Mucosa of descending colon (tissue), 3 donors: ENCODE results near the gene DSTYK. TPM values are rescaled to one million over a fixed set of nuclear protein-coding genes. Genes with fewer than 3 reads are reported as not detected.
A peak's percentile ranks its signal among the peaks of the same experiment; 100 is the strongest.

Source experiments
- ATAC-seq: fragments of 200-7000 bp; cut with Tn5 transposase; one replicate; pipeline ENCODE4 v1.9.1; 2020; ENCODE audit warnings: mild to moderate bottlenecking, moderate library complexity
- DNase-seq, 3 donors: peaks; one replicate each; pipeline ENCODE4 v3.0.0-alpha.2; 2020
- H3K36me3 ChIP-seq: fragments of 200-600 bp; one replicate; pipeline ENCODE4 v1.8.0; 2021; ENCODE audit warnings: low read depth, mild to moderate bottlenecking
- H3K4me1 ChIP-seq: fragments of 200-600 bp; one replicate; pipeline ENCODE4 v1.8.0; 2021; ENCODE audit warnings: low read depth, mild to moderate bottlenecking
- H3K4me3 ChIP-seq: fragments of 200-600 bp; one replicate; pipeline ENCODE4 v1.8.0; 2021; ENCODE audit warnings: mild to moderate bottlenecking
- H3K9me3 ChIP-seq: fragments of 200-600 bp; one replicate; pipeline ENCODE4 v1.8.0; 2021; ENCODE audit warnings: mild to moderate bottlenecking
- intact Hi-C, 2 donors: fragments of 100-400 bp; cut with DNase I in 1 of 2; cut with micrococcal nuclease in 1 of 2; formaldehyde crosslinking; loops; one replicate each; pipeline versions ENCODE4 v1.11.0 to v1.11.1; 2022; cut with DNase I, micrococcal nuclease
- total RNA-seq, 3 donors: library from RNA; stranded (reverse); fragmentation: NEBNext Ultra II Directional in 2 of 3; extraction: Animal tissue kit (Norgen Biotek cat#: 25700) in 2 of 3; gene quantifications; one replicate each; pipeline versions ENCODE4 v1.2.1 to v1.2.4, GENCODE V29; 2021 to 2023
- TF ChIP-seq, protein P1 (sequence below): fragments of 200-600 bp; IDR thresholded peaks from one replicate; pipeline ENCODE4 v1.8.0; 2022; ENCODE audit warnings: antibody characterized with exemption, mild to moderate bottlenecking
- donor health status: DM: no; HTN: no; CAD: no; lungs with moderate emphysema.
- donor health status: DM: no; HTN: no; CAD: no.
- donor health status: DM: no; HTN: yes; CAD: no.

The DSTYK gene
- total RNA-seq, 3 donors from 2014 or later = 5.3 to 13.9 (median 5.8) TPM

DNA sequence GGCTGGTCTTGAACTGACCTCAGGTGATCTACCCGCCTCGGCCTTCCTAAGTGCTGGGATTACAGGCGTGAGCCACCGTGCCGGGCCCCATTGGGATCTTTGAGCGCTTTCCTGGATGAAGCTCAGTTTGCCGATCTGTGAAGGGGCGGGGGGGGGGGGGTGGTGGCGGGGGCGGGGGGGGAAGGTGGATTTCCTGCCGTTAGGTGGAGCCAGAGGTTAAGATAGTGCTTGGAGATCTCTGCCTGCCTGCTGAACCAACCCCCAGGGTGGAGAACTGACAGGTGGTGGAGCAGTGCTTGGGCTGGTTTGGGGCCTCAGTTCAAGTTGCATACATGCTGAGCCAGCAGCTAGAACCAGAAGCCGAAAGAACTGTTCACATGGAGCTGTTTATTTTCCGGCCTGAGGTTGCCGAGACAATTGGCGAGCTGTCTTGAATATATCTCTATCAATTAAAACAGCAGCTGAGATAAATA lies 17.9 kb upstream of the DSTYK start:
- ATAC-seq (peak; percentile 82), DNase-seq (peak in 2 of 3 donors; percentile 62 to 69)
- intact Hi-C loops = no loop called here
- Histone ChIP-seq H3K9me3 (no peaks in the 10 kb centered on the region), H3K4me1 (peaks cover 14% of the 10 kb centered on the region), H3K4me3 (no peak overlapping the region), H3K36me3 (no peaks in the 10 kb centered on the region)
- TF ChIP-seq, protein P1, sequence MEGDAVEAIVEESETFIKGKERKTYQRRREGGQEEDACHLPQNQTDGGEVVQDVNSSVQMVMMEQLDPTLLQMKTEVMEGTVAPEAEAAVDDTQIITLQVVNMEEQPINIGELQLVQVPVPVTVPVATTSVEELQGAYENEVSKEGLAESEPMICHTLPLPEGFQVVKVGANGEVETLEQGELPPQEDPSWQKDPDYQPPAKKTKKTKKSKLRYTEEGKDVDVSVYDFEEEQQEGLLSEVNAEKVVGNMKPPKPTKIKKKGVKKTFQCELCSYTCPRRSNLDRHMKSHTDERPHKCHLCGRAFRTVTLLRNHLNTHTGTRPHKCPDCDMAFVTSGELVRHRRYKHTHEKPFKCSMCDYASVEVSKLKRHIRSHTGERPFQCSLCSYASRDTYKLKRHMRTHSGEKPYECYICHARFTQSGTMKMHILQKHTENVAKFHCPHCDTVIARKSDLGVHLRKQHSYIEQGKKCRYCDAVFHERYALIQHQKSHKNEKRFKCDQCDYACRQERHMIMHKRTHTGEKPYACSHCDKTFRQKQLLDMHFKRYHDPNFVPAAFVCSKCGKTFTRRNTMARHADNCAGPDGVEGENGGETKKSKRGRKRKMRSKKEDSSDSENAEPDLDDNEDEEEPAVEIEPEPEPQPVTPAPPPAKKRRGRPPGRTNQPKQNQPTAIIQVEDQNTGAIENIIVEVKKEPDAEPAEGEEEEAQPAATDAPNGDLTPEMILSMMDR = no peak

DNA sequence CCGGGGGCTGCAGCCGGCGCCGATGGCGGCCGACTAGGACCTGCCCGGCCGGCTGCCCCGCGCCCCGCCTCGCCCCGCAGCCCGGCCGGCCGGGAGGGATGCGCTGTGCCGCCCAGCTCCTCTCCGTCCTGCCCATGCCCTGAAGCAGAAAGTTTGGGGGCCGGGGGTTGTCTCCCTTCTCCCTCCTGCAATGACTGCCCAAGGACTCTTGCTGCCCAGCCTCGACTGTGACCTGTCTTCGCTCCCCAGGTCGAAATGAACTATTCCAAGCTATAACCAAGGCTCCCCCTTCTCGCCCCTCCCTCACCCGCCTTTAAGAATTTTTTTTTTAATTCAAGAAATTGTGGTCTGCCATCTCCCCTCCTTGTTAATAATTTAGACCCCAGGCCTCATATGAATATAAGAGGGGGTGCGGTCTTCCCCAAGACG lies 16.6 kb upstream of the DSTYK start:
- no peak for ATAC-seq
- no peaks in the 10 kb centered on the region for H3K9me3 ChIP-seq
- no peaks in the 10 kb centered on the region for H3K36me3 ChIP-seq
- peaks cover 14% of the 10 kb centered on the region for H3K4me1 ChIP-seq
- TF ChIP-seq, protein P1 = no peak
- intact Hi-C loops = no loop called here
- H3K4me3 ChIP-seq = no peak overlapping the region
- DNase-seq = no peak

DNA sequence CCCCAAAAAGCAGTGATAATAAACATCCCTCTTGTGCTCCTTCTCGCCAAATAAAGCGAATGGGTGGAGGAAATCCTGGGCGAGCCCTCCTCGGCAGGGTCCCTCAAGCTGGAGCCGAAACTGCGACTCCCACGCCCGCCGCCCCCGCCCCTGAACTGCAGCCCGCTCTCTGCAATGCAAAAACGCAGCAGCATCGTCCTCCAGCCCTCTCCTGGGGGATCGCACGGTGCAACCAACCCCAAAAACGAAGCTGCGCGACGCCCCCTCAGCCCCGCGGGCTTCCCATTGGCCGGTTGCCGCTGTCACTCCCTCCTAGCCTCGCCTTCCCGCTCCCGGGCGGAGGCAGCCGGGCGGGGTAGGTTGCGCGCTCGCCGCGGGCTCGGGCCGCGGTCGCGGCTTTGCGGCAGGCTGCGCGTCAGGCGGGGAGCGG lies 16.1 kb upstream of the DSTYK start, which contains the start of gene TMCC2:
TMCC2 (plus strand) TSS at position 363 of the 430 bp plus-strand sequence. CDS start 619 bp downstream, outside the sequence.
- DNase-seq = peak; percentile 77 to 87 (median 86)
- H3K4me3 ChIP-seq = no peak within 1 kb of the TSS
- ATAC-seq = peak; percentile 88
- no peaks in the 10 kb centered on the region for H3K36me3 ChIP-seq
- TF ChIP-seq, protein P1 = no peak
- no peaks in the 10 kb centered on the region for H3K9me3 ChIP-seq
- intact Hi-C loops = no loop called here
- peaks cover 14% of the 10 kb centered on the region for H3K4me1 ChIP-seq

DNA sequence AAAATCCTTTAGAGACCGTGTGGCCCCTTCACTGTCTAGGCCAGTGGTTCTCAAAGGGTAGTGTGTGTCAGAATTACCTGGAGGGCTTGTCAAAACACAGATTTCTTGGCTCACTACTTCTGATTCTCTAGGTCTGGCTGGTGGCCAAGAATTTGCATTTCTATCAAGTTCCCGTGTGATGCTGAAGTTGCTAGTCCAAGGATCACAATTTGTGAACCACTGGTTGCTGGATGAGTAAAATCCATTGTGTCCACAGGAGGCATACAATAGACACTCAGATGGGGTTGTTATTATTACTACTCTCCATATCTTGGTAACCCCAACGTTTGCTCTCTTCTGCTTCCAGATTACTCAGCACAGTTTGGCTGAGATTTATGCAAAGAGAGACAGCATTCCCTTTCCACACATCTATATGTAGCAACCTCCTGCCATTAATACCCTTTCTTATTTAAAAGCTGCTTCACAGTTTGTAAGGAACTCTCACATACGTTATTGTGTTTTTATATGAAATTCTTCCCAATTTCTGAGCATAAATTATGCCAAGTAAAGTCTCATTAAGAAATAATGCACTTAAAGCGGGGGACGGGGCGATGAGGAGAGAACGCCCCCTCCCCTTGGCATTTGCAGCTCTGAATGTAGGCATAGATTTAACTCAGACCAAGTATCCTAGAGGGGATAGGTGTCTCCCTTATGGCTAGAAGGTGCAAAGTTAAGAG lies 15.5 kb upstream of the DSTYK start:
- Histone ChIP-seq H3K36me3 (no peaks in the 10 kb centered on the region), H3K9me3 (no peaks in the 10 kb centered on the region), H3K4me3 (no peak overlapping the region), H3K4me1 (peaks cover 14% of the 10 kb centered on the region)
- DNase-seq (no peak), ATAC-seq (no peak)
- TF ChIP-seq, protein P1 = no peak
- intact Hi-C loops = no loop called here

DNA sequence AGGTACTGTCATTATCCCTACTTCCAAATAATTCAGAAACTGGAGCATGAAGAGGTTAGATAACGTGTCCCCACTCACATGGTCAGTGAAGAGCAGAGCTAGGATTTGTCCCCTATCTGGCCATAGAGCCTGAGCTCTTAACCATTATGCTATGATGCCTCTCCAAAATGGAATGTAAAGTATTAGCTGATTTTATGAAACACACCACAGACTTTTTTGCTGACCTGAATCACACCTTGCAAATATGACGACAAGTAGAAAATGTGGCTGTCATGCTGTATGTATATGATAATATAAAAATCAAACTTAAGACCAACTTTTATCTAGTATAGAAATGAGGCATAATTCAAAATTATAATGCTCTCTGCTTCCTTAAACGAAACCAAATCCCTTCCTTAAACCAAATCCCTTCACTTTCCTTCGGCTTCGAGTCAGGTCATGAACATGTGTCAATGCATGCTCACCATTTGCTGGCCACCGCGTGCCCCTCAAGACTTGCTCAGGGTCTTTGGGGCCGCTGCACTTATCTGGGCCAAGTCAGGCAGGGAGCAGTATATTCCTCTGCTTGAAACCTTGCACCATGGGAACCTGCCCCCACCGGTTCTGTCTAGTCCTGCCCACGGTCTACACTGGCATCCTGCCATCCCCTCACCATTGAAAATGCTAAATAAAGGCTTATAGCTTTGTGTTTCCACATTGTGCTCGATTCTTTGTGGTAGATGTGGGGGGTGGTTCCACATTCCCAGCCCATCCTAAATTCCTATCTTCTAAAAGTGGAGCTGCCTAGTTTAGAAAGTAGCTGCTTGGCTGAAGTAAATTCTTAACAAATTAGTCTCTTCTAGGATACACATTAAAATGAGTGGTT lies 14.6 kb upstream of the DSTYK start:
- no peak for ATAC-seq
- intact Hi-C loops = no loop called here
- TF ChIP-seq, protein P1 = no peak
- H3K4me1 ChIP-seq = peaks cover 14% of the 10 kb centered on the region
- no peak overlapping the region for H3K4me3 ChIP-seq
- no peak for DNase-seq
- no peaks in the 10 kb centered on the region for H3K9me3 ChIP-seq
- H3K36me3 ChIP-seq = no peaks in the 10 kb centered on the region
